VCaP (cell line): ENCODE measurements around the gene AVPI1.

Source experiments
- H3K27ac ChIP-seq: fragments of 450-650 bp; 2 replicates; pipeline ENCODE4 v1.5.1; 2017
- CTCF ChIP-seq: fragments of 450-650 bp; conservative IDR thresholded peaks from 2 replicates; pipeline ENCODE4 v1.5.1; 2017; ENCODE audit warnings: mild to moderate bottlenecking, moderate library complexity

Gene AVPI1

GRCh38 chr10:97629289-97629688, 57.8 kb downstream of the AVPI1 start:
- H3K27ac ChIP-seq: no peak overlapping the region
- TF ChIP-seq CTCF: no peak

GRCh38 chr10:97628228-97628627, 58.8 kb downstream of the AVPI1 start:
- TF ChIP-seq CTCF: no peak
- no peak overlapping the region for H3K27ac ChIP-seq

DNA sequence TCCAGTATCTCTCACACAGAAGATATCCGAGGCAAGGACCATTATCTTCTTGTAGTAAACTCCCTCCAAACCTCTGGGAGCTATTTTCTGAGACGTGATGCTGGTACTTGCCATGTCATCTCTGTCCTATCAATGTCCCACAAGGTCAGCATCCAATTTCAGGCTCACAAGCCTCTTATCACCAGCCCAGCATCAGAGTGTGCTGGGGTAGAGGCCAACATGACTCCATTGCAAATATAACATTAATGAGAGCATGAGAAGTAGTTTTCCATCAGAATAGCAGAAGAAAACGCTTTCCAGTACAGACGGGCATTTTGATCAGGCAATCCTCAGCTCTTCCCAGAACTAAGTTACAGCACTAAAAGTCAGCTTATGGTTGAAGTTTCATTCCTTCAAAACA, 59.3 kb downstream of the AVPI1 start:
- H3K27ac ChIP-seq: no peak overlapping the region
- no peak for TF ChIP-seq CTCF
